Right lobe of liver (tissue), 4 donors: ENCODE results near the gene PLIN5.

Experiments used
- CTCF ChIP-seq, 4 donors: fragments of 200-600 bp in 3 of 4; fragments of 450-650 bp in 1 of 4; IDR thresholded peaks; one replicate each; pipeline versions ENCODE4 v1.5.1 to v1.8.0; 2016 to 2022; ENCODE audit warnings: antibody characterized with exemption in 4 of 4, mild to moderate bottlenecking in 2 of 4
- POLR2A ChIP-seq: fragments of 450-650 bp; IDR thresholded peaks from one replicate; pipeline ENCODE4 v1.6.1; 2017; ENCODE audit warnings: antibody characterized with exemption, mild to moderate bottlenecking
- donor health status: DM: no; HTN: no; CAD: no.
- donor health status: DM: no; HTN: no; CAD: no.
- donor health status: DM: no; HTN: yes; CAD: no.

GRCh38 chr19:4492337-4493103 lies 42.5 kb downstream of the PLIN5 start:
- TF ChIP-seq CTCF (IDR thresholded peaks at IDR 0.05), result no peak
- no peak for TF ChIP-seq POLR2A
